ENCODE measurements around the gene CDH12. TPM values are rescaled to one million over a fixed set of nuclear protein-coding genes. Genes with fewer than 3 reads are reported as not detected.

The CDH12 gene
- total RNA-seq, 1 donor from 2014 or later = 23.5 TPM

- H3K27ac Mint-ChIP-seq (ENCODE audit: unreplicated experiment) = no peak overlapping the region
- no peak for DNase-seq
- no peak for TF ChIP-seq CTCF (IDR thresholded peaks at IDR 0.05; ENCODE audit: partially characterized antibody, unreplicated experiment)
- no peaks in the 10 kb centered on the region for H3K36me3 Mint-ChIP-seq (ENCODE audit: unreplicated experiment)
- H3K4me3 Mint-ChIP-seq (ENCODE audit: unreplicated experiment) = no peak overlapping the region
- no peaks in the 10 kb centered on the region for H3K27me3 Mint-ChIP-seq (ENCODE audit: unreplicated experiment)
- no peaks in the 10 kb centered on the region for H3K9me3 Mint-ChIP-seq (ENCODE audit: unreplicated experiment)
- H3K4me1 Mint-ChIP-seq (ENCODE audit: low read depth, unreplicated experiment) = no peaks in the 10 kb centered on the region
Observed at GRCh38 chr5:22846693-22847092, 6.5 kb downstream of the CDH12 start.

GRCh38 chr5:22844636-22845035 is 8.5 kb downstream of the CDH12 start:
- DNase-seq = no peak
- Mint-ChIP-seq H3K4me3 (ENCODE audit: unreplicated experiment) (no peak overlapping the region), H3K36me3 (ENCODE audit: unreplicated experiment) (no peaks in the 10 kb centered on the region), H3K9me3 (ENCODE audit: unreplicated experiment) (no peaks in the 10 kb centered on the region), H3K27me3 (ENCODE audit: unreplicated experiment) (no peaks in the 10 kb centered on the region), H3K27ac (ENCODE audit: unreplicated experiment) (no peak overlapping the region), H3K4me1 (ENCODE audit: low read depth, unreplicated experiment) (no peaks in the 10 kb centered on the region)
- TF ChIP-seq CTCF (IDR thresholded peaks at IDR 0.05; ENCODE audit: partially characterized antibody, unreplicated experiment) = no peak

- Mint-ChIP-seq H3K9me3 (ENCODE audit: unreplicated experiment) (no peaks in the 10 kb centered on the region), H3K27me3 (ENCODE audit: unreplicated experiment) (no peaks in the 10 kb centered on the region), H3K4me3 (ENCODE audit: unreplicated experiment) (no peak overlapping the region), H3K4me1 (ENCODE audit: low read depth, unreplicated experiment) (no peaks in the 10 kb centered on the region), H3K36me3 (ENCODE audit: unreplicated experiment) (no peaks in the 10 kb centered on the region), H3K27ac (ENCODE audit: unreplicated experiment) (no peak overlapping the region)
- no peak for TF ChIP-seq CTCF (IDR thresholded peaks at IDR 0.05; ENCODE audit: partially characterized antibody, unreplicated experiment)
- DNase-seq = no peak
Observed at GRCh38 chr5:22844155-22844554, 9.0 kb downstream of the CDH12 start.

- no peaks in the 10 kb centered on the region for H3K9me3 Mint-ChIP-seq (ENCODE audit: unreplicated experiment)
- no peak overlapping the region for H3K4me3 Mint-ChIP-seq (ENCODE audit: unreplicated experiment)
- no peak for DNase-seq
- no peaks in the 10 kb centered on the region for H3K36me3 Mint-ChIP-seq (ENCODE audit: unreplicated experiment)
- no peak overlapping the region for H3K27ac Mint-ChIP-seq (ENCODE audit: unreplicated experiment)
- H3K27me3 Mint-ChIP-seq (ENCODE audit: unreplicated experiment) = no peaks in the 10 kb centered on the region
- no peaks in the 10 kb centered on the region for H3K4me1 Mint-ChIP-seq (ENCODE audit: low read depth, unreplicated experiment)
- TF ChIP-seq CTCF (IDR thresholded peaks at IDR 0.05; ENCODE audit: partially characterized antibody, unreplicated experiment) = no peak
Observed at GRCh38 chr5:22842574-22842973, 10.6 kb downstream of the CDH12 start.

GRCh38 chr5:22837803-22838202 is 15.3 kb downstream of the CDH12 start:
- H3K27me3 Mint-ChIP-seq (ENCODE audit: unreplicated experiment) = no peaks in the 10 kb centered on the region
- H3K4me1 Mint-ChIP-seq (ENCODE audit: low read depth, unreplicated experiment) = no peaks in the 10 kb centered on the region
- H3K27ac Mint-ChIP-seq (ENCODE audit: unreplicated experiment) = no peak overlapping the region
- H3K36me3 Mint-ChIP-seq (ENCODE audit: unreplicated experiment) = no peaks in the 10 kb centered on the region
- H3K4me3 Mint-ChIP-seq (ENCODE audit: unreplicated experiment) = no peak overlapping the region
- peaks cover 2% of the 10 kb centered on the region for H3K9me3 Mint-ChIP-seq (ENCODE audit: unreplicated experiment)
- DNase-seq = no peak
- no peak for TF ChIP-seq CTCF (IDR thresholded peaks at IDR 0.05; ENCODE audit: partially characterized antibody, unreplicated experiment)
